ENCODE results near the gene OASL. TPM values are rescaled to one million over a fixed set of nuclear protein-coding genes. Genes with fewer than 3 reads are reported as not detected.

Gene OASL
- 1 to 10 TPM in 1 of 2 donors, under 1 TPM in 1; 0.96 to 1.7 TPM for total RNA-seq
- 1 to 10 TPM in 1 of 2 donors, under 1 TPM in 1; 0.49 to 3.1 TPM for polyA plus RNA-seq
- long read RNA-seq, donor 1, transcript OASL-201 (6 exons, 3,266 nt), result major isoform, 13 of 17 reads
- long read RNA-seq, donor 1, partial matches to known transcripts, result 0 of 17 reads
- long read RNA-seq, donor 1, other reads (novel, unspliced or antisense), result 0 of 17 reads
- long read RNA-seq, donor 2, partial matches to known transcripts, result 0 of 1 reads
- long read RNA-seq, donor 2, other reads (novel, unspliced or antisense), result 1 of 1 reads

- intact Hi-C loops (cut with DNase I), result no loop called here
- Histone ChIP-seq H3K27ac (ENCODE audit: low read depth in 1 of 2, low read length in 2 of 2) (no peak within 1 kb of the TSS), H3K36me3 (ENCODE audit: control insufficient read depth in 1 of 2, insufficient read depth in 2 of 2, low read length in 1 of 2) (no peaks in the 10 kb centered on the region), H3K9me3 (ENCODE audit: control insufficient read depth, low read length) (no peaks in the 10 kb centered on the region), H3K4me1 (ENCODE audit: control insufficient read depth in 1 of 2, insufficient read depth in 2 of 2, low read length in 2 of 2) (no peaks in the 10 kb centered on the region), H3K27me3 (ENCODE audit: control insufficient read depth in 1 of 2, insufficient read depth in 2 of 2, low read length in 1 of 2) (peaks cover 0 to 2% of the 10 kb centered on the region in 2 donors), H3K4me3 (ENCODE audit: low read length in 2 of 2) (no peak within 1 kb of the TSS)
- ATAC-seq (ENCODE audit: low FRiP score) (peak; percentile 59), DNase-seq (peak in 1 of 2 donors; percentile 53)
- WGBS, 2 donors, result 26 to 28% methylated on average over 13 of the region's 13 CpGs
Observed at GRCh38 chr12:121038861-121039668, at the start of gene OASL. Gene OASL, minus strand, starts transcription at chr12:121039246. Its CDS starts 275 bp downstream, at chr12:121038971.

- ATAC-seq (ENCODE audit: low FRiP score) (no peak), DNase-seq (no peak)
- no peaks in the 10 kb centered on the region for H3K36me3 ChIP-seq (ENCODE audit: control insufficient read depth in 1 of 2, insufficient read depth in 2 of 2, low read length in 1 of 2)
- no peak overlapping the region for H3K4me3 ChIP-seq (ENCODE audit: low read length in 2 of 2)
- H3K27ac ChIP-seq (ENCODE audit: low read depth in 1 of 2, low read length in 2 of 2), result no peak overlapping the region
- no peaks in the 10 kb centered on the region for H3K9me3 ChIP-seq (ENCODE audit: control insufficient read depth, low read length)
- H3K4me1 ChIP-seq (ENCODE audit: control insufficient read depth in 1 of 2, insufficient read depth in 2 of 2, low read length in 2 of 2), result no peaks in the 10 kb centered on the region
- WGBS, 2 donors, result 93 to 95% methylated on average over 6 of the region's 6 CpGs
- intact Hi-C loops (cut with DNase I), result no loop called here
- H3K27me3 ChIP-seq (ENCODE audit: control insufficient read depth in 1 of 2, insufficient read depth in 2 of 2, low read length in 1 of 2), result no peaks in the 10 kb centered on the region
Observed at GRCh38 chr12:121088195-121088585, 49.1 kb upstream of the OASL start.

- H3K27ac ChIP-seq (ENCODE audit: low read depth in 1 of 2, low read length in 2 of 2), result no peak overlapping the region
- no peak for ATAC-seq (ENCODE audit: low FRiP score)
- H3K4me3 ChIP-seq (ENCODE audit: low read length in 2 of 2), result no peak overlapping the region
- 61 to 67% methylated on average over 11 of the region's 11 CpGs for WGBS, 2 donors
- intact Hi-C loops (cut with DNase I), result no loop called here
- no peaks in the 10 kb centered on the region for H3K27me3 ChIP-seq (ENCODE audit: control insufficient read depth in 1 of 2, insufficient read depth in 2 of 2, low read length in 1 of 2)
- no peaks in the 10 kb centered on the region for H3K36me3 ChIP-seq (ENCODE audit: control insufficient read depth in 1 of 2, insufficient read depth in 2 of 2, low read length in 1 of 2)
- no peaks in the 10 kb centered on the region for H3K4me1 ChIP-seq (ENCODE audit: control insufficient read depth in 1 of 2, insufficient read depth in 2 of 2, low read length in 2 of 2)
- no peak for DNase-seq
- H3K9me3 ChIP-seq (ENCODE audit: control insufficient read depth, low read length), result no peaks in the 10 kb centered on the region
Observed at GRCh38 chr12:121087467-121088194, 48.6 kb upstream of the OASL start.

- no peak for DNase-seq
- Histone ChIP-seq H3K4me1 (ENCODE audit: control insufficient read depth in 1 of 2, insufficient read depth in 2 of 2, low read length in 2 of 2) (no peaks in the 10 kb centered on the region), H3K27me3 (ENCODE audit: control insufficient read depth in 1 of 2, insufficient read depth in 2 of 2, low read length in 1 of 2) (no peaks in the 10 kb centered on the region), H3K27ac (ENCODE audit: low read depth in 1 of 2, low read length in 2 of 2) (no peak overlapping the region), H3K4me3 (ENCODE audit: low read length in 2 of 2) (no peak overlapping the region), H3K36me3 (ENCODE audit: control insufficient read depth in 1 of 2, insufficient read depth in 2 of 2, low read length in 1 of 2) (no peaks in the 10 kb centered on the region), H3K9me3 (ENCODE audit: control insufficient read depth, low read length) (no peaks in the 10 kb centered on the region)
- ATAC-seq (ENCODE audit: low FRiP score), result no peak
- intact Hi-C loops (cut with DNase I), result no loop called here
- 86 to 87% methylated on average over 8 of the region's 8 CpGs for WGBS, 2 donors
Observed at GRCh38 chr12:121086781-121087295, 47.8 kb upstream of the OASL start.

GRCh38 chr12:121085506-121086353 lies 46.7 kb upstream of the OASL start:
- intact Hi-C loops (cut with DNase I), result no loop called here
- Histone ChIP-seq H3K36me3 (ENCODE audit: control insufficient read depth in 1 of 2, insufficient read depth in 2 of 2, low read length in 1 of 2) (no peaks in the 10 kb centered on the region), H3K4me1 (ENCODE audit: control insufficient read depth in 1 of 2, insufficient read depth in 2 of 2, low read length in 2 of 2) (no peaks in the 10 kb centered on the region), H3K27ac (ENCODE audit: low read depth in 1 of 2, low read length in 2 of 2) (no peak overlapping the region), H3K27me3 (ENCODE audit: control insufficient read depth in 1 of 2, insufficient read depth in 2 of 2, low read length in 1 of 2) (no peaks in the 10 kb centered on the region), H3K9me3 (ENCODE audit: control insufficient read depth, low read length) (no peaks in the 10 kb centered on the region), H3K4me3 (ENCODE audit: low read length in 2 of 2) (no peak overlapping the region)
- DNase-seq (no peak), ATAC-seq (ENCODE audit: low FRiP score) (no peak)
- WGBS, 2 donors, result 88 to 91% methylated on average over 17 of the region's 17 CpGs

GRCh38 chr12:121085069-121085468 lies 46.0 kb upstream of the OASL start:
- Histone ChIP-seq H3K27me3 (ENCODE audit: control insufficient read depth in 1 of 2, insufficient read depth in 2 of 2, low read length in 1 of 2) (no peaks in the 10 kb centered on the region), H3K9me3 (ENCODE audit: control insufficient read depth, low read length) (no peaks in the 10 kb centered on the region), H3K27ac (ENCODE audit: low read depth in 1 of 2, low read length in 2 of 2) (no peak overlapping the region), H3K4me3 (ENCODE audit: low read length in 2 of 2) (no peak overlapping the region), H3K36me3 (ENCODE audit: control insufficient read depth in 1 of 2, insufficient read depth in 2 of 2, low read length in 1 of 2) (no peaks in the 10 kb centered on the region), H3K4me1 (ENCODE audit: control insufficient read depth in 1 of 2, insufficient read depth in 2 of 2, low read length in 2 of 2) (no peaks in the 10 kb centered on the region)
- intact Hi-C loops (cut with DNase I), result no loop called here
- ATAC-seq (ENCODE audit: low FRiP score) (no peak), DNase-seq (no peak)
- 83 to 87% methylated on average over 4 of the region's 4 CpGs for WGBS, 2 donors

GRCh38 chr12:121084229-121084628 lies 45.2 kb upstream of the OASL start:
- no peak for DNase-seq
- 76 to 84% methylated on average over 3 of the region's 3 CpGs for WGBS, 2 donors
- Histone ChIP-seq H3K36me3 (ENCODE audit: control insufficient read depth in 1 of 2, insufficient read depth in 2 of 2, low read length in 1 of 2) (no peaks in the 10 kb centered on the region), H3K27me3 (ENCODE audit: control insufficient read depth in 1 of 2, insufficient read depth in 2 of 2, low read length in 1 of 2) (no peaks in the 10 kb centered on the region), H3K27ac (ENCODE audit: low read depth in 1 of 2, low read length in 2 of 2) (no peak overlapping the region), H3K9me3 (ENCODE audit: control insufficient read depth, low read length) (no peaks in the 10 kb centered on the region), H3K4me1 (ENCODE audit: control insufficient read depth in 1 of 2, insufficient read depth in 2 of 2, low read length in 2 of 2) (no peaks in the 10 kb centered on the region), H3K4me3 (ENCODE audit: low read length in 2 of 2) (no peak overlapping the region)
- ATAC-seq (ENCODE audit: low FRiP score), result no peak
- intact Hi-C loops (cut with DNase I), result no loop called here

- DNase-seq, result no peak
- no peaks in the 10 kb centered on the region for H3K36me3 ChIP-seq (ENCODE audit: control insufficient read depth in 1 of 2, insufficient read depth in 2 of 2, low read length in 1 of 2)
- H3K27me3 ChIP-seq (ENCODE audit: control insufficient read depth in 1 of 2, insufficient read depth in 2 of 2, low read length in 1 of 2), result no peaks in the 10 kb centered on the region
- no peak for ATAC-seq (ENCODE audit: low FRiP score)
- no peak overlapping the region for H3K4me3 ChIP-seq (ENCODE audit: low read length in 2 of 2)
- H3K9me3 ChIP-seq (ENCODE audit: control insufficient read depth, low read length), result no peaks in the 10 kb centered on the region
- 95 to 98% methylated on average over 2 of the region's 2 CpGs for WGBS, 2 donors
- no peaks in the 10 kb centered on the region for H3K4me1 ChIP-seq (ENCODE audit: control insufficient read depth in 1 of 2, insufficient read depth in 2 of 2, low read length in 2 of 2)
- intact Hi-C loops (cut with DNase I), result no loop called here
- H3K27ac ChIP-seq (ENCODE audit: low read depth in 1 of 2, low read length in 2 of 2), result no peak overlapping the region
Observed at GRCh38 chr12:121080909-121081308, 41.9 kb upstream of the OASL start.

Data from aorta (tissue), 5 donors.